Renal cortical epithelial cell (primary cell): ENCODE measurements around the gene ARL2. TPM values are rescaled to one million over a fixed set of nuclear protein-coding genes. Genes with fewer than 3 reads are reported as not detected.
A peak's percentile ranks its signal among the peaks of the same experiment; 100 is the strongest.
"Not testable (repeated sequence)": the region's sequence is repeated elsewhere in the genome, so short reads cannot be mapped to it uniquely, and the experiment has no call there.

Experiments
- DNase-seq: peaks from one replicate; pipeline ENCODE4 v3.0.0-alpha.2; 2011; ENCODE audit warnings: low read depth
- total RNA-seq: library from RNA; depleted of rRNA; stranded (reverse); fragments of >200 nt; gene quantifications from 2 replicates; pipeline ENCODE4 v1.2.3, GENCODE V29; 2014

The ARL2 gene
- total RNA-seq, 1 donor from 2014 or later: 107 TPM

DNA sequence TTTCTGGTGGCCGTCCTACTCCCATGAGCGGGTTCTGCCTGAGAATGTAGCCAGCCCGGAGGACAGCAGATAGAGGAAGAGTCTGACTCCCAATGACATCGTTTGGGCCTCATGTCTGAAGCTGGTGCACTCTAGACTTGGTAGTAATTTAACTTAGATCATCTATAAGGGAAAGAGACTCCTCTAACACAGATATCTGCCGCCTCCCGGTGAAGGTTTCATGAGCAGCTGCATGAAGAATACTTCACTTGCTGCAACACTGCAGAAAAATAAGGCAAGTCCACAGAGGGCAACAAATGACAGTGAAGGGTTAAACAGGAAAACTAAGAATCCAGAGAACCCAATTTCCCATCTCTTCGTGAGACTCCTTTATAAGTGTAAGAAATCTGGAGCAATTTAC is 5.9 kb upstream of the ARL2 start:
- DNase-seq: no peak

DNA sequence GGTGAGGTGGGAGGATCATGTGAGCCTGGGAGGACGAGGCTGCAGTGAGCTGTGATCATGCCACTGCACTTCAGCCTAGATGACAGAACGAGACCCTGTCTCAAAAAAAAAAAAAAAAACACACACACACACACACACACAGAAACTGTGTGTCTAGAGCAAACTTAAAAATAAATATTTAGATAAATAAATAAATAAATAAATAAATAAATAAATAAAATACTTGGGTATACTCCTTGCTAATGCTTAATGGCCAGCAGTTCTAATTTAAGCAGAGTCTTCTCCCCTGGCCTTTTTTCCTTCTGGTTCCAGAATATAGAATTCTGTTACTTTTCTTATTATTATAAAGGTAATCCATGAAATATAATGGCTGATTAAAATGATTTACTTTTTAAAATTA is 5.1 kb upstream of the ARL2 start:
- DNase-seq: no peak

DNA sequence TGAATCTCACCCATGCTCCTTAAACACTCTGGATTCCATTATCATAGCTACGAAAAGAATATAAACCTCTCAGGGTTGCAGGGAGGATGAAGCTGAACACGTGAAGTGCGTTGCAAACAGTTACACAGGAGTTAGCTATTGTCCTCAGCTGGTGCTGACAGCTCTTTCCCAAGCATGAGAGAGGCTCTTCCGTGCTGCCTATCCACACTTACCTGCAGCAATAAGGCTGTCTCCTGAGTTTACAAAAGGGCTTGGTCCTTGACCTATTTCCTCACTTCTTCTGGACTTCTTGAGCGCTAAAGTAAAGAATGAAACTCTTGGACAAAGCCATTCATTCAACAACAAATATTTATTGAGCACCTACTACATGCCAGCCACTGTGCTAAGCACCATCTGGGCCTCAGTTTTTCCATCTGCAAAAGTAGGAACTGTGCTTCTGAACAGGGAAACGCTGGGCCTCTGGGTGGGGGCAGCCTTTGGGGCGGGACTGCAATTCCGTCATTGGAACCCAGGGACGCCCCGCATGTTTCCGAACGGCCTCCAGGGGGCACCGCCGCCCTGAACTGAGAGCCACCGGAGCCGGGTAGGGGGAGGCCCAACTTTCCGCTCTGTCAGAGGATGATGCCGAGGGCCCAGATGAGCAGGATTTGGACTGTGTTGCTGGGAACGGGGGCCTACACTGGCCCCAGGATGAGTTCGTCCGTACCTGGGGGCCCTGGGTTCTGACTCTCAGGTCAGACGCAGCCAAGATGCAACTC is 651 bp upstream of the ARL2 start:
- peak; percentile 59 for DNase-seq

DNA sequence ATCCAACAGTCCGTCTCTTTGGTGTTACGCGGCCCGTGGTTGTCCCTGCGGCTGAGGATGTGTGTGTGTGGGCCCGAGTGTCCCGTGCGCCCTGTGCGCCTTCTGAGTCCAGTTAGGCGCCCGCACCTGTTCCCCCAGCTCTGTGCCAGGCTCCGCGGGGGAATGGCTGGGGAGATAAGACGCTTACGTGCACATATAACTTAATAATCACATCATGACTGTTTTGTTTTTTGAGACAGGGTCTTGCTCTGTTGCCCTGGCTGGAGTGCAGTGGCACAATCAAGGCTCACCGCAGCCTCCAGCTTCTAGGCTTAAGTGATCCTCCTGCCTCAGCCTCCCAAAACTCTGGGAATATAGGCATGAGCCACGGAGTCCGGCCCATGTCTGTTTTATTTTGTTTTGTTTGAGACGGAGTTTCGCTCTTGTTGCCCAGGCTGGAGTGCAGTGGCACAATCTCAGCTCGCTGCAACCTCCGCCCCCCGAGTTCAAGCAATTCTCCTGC is 817 bp downstream of the ARL2 start:
- no peak for DNase-seq

DNA sequence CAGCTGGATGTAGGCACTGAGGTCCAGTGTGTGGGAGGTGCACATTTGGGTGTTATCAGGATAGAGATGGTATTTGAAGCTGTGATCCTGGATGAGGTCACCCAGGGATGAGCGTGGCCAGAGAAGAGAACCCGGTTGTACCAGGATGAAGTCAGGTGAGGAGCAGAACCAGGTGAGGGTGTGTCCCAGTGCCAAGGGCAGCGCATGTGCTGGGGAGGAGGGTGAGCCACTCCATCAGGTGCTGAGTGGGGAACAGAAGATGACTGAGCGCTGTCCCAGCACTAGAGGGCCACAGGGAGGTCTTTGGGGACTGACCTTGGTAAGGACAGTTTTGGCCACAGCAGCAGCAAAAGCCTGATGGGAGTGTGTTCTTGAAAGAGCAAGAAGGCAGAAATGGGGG is 2.7 kb downstream of the ARL2 start:
- no peak for DNase-seq

DNA sequence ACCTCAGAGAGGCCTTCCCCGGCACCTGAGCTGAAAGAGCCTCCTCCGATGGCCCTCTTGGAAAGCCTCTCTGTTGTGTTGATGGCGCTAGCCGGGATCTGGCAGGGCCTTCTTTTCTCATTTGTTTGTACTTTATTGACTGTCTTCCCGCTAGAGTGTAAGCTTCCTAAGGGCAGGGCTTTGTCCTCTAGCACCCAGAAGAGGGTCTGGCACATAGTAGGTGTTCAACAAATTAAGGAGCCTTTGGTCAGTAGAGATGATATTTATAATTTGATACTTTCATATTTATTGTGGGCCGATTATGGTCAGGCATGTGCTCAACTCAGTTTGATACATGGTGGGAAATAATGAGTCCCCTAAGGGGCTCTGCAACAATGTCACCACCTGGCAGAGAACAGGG is 4.0 kb downstream of the ARL2 start:
- DNase-seq: no peak

DNA sequence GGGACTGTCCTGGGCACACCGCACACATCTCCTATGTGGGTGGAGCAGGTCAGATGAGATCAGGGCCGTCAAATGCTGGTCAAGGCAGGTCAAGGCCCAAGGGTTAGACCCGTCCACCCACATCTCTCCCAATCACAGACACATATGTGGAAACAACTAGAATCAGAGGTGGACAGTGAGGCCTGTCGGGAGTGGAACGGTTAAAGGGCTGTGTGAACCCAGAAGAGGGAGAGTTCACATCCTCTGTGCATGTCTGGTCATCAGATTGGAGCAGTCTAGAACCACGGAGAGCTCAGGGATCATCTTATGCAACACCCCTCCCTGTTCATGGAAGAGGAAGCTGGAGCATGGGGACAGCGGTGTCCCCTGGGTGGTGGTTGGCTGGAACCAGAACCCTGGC is 5.9 kb downstream of the ARL2 start:
- DNase-seq: no peak

DNA sequence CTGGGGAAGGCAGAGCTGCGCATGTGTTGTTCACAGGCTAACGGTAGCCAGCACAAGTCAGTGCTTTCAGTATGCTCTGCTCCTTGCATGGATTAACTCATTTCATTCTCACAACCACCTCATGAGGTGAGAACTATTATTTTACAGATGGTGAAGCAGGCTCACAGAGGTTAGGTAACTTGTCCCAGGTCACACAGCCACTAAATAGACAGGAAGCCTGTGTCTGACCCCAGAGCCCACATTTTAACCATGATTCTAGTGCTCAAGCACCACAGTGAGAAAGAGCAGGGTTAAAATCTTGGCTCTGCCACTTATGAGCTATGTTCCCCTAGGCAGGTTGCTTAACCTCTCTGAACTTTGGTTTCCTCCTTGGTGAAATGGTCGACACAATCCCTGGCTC is 7.0 kb downstream of the ARL2 start:
- DNase-seq: no peak

DNA sequence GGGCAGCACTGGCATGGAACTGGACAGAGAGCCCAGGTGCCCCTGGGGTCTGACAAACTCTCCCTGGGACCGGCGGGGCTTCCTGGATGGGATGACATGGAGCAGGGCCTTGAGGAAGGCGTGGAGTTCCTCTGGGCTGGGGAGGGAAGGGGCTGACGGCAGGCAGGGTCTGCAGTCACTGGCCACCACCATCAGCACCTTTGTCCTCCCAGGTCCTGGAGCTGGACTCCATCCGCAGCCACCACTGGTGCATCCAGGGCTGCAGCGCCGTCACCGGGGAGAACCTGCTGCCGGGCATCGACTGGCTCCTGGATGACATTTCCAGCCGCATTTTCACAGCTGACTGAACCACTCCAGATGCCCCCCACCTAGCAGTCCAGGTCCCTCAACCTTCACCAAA is 7.5 kb downstream of the ARL2 start:
- no peak for DNase-seq

DNA sequence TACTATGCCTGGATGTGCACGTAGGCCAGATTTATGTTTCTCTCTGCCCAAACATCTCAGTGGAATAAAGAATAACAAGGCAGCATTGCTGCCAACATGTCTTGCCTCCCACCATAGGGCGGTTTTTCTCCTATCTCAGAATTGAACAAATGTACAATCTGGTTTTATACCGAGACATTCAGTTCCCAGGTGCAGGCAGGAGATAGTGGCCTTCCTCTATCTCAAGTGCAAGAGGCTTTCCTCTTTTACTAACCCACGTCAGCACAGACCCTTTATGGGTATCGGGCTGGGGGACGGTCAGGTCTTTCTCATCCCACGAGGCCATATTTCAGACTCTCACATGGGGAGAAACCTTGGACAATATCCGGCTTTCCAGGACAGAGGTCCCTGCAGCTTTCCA is 9.5 kb downstream of the ARL2 start:
- DNase-seq: not testable (repeated sequence)

DNA sequence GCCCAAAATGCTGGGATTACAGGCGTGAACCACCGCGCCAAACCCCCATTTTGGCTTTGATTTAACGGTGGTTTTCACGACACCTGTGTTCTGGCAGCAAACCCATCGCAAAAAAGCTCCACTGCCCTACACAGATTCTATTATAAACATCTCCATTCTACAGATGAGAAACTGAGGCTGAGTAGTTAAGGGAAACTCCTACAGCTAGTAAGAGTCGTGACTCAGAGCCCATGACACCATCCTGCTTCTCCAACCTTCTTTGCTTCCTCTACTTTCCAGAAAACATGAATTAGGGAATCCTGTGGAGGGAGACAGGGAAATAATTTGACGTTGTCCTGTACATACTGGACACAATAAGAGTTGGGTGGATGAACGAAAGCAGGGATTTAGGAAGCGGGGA is 12.8 kb downstream of the ARL2 start:
- peak; percentile 34 for DNase-seq

DNA sequence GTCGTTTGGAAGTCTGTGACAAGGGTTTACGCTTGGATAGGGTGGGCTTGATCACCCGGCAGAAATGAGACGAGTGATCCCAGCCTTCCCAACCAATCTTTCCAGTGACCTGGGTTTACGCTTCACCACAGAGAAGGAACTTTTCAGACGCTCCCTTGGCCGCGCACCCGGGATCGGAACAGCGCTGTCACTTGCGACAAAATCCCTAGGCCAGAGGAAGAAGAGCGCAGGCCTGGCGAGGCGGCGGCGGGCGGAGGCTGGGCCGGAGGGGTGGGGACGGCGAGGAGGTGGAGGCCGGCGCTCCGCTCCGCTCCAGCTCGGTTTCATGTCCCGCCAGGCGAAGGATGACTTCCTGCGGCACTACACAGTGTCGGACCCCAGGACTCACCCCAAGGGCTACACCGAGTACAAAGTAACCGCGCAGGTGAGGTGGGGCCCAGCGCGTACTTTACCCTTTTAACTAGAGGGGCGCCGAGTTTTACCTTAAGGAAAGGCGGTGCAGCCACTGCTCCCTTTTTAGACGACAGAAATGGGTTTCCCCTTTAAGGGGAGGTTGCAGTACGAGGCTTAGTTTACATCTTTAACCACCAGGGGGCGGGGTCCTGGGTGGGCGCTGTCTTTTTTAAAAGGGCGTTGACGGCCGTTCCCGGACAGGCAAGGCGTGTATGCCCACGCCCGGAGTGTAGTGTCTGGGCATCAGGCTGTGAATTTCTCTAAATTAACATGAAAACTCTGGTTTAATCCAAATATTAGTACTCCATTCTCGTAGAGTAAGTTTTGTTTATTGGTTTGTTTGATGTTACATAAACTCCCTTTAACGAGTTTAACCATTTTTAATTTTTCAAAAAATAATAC is 13.5 kb downstream of the ARL2 start, which contains the start of gene SNX15:
SNX15 (plus strand) TSS at position 227 of the 855 bp plus-strand sequence; CDS start at position 326, 99 bp downstream.
- peak; percentile 89 for DNase-seq

DNA sequence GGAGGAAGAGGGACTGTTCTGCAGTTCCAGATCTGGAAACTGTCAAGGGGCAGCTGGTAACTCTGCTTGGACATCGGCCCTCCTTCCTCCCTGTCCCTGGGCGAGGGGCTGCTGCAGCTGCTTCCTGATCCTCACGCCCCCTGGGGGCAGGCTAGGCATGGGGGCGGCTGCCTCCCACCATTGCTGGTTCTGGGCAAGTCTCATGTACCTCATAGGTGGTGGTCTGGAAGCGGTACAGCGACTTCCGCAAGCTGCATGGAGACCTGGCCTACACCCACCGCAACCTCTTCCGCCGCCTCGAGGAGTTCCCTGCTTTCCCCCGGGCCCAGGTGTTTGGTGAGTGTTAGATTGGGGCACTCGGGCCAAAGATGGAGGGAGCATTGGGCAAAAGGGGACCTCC is 18.3 kb downstream of the ARL2 start:
- no peak for DNase-seq

DNA sequence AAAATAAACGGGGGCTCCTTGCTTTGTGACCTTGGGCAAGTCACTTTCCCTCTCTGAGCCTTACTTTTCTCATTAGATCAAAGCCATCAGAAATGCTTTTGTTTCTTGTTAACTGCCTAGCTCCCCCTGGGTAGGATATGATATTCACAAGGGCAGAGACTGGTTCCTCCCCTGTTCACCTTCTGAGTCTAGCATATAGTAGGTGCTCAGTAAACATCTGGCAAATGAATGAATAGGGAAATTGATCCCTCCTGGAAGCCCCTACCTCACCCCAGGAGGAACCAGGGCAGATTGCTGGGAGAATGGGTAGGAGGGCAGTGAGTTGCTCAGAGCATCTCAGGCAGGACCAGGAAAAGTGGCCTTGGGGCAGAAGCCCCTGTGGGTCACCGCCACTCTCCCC is 20.5 kb downstream of the ARL2 start:
- no peak for DNase-seq

DNA sequence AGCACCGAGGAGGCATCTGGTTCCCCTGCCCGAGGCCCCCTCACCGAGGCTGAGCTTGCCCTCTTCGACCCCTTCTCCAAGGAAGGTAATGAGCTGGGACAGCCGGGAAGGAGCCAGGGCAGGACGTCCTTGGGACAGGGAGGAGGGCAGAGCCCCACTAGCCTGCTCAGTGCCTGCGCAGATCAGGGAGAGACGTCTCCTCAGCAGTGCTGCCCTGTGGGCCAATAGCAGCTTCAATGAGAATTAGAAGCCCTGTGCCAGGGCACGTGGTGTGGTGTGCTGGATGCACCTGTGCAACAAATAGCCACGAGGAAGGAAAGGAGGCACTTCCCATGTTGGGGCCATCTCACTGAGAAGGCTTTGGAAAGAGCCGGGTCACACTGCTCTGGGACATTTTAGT is 21.6 kb downstream of the ARL2 start:
- DNase-seq: no peak

DNA sequence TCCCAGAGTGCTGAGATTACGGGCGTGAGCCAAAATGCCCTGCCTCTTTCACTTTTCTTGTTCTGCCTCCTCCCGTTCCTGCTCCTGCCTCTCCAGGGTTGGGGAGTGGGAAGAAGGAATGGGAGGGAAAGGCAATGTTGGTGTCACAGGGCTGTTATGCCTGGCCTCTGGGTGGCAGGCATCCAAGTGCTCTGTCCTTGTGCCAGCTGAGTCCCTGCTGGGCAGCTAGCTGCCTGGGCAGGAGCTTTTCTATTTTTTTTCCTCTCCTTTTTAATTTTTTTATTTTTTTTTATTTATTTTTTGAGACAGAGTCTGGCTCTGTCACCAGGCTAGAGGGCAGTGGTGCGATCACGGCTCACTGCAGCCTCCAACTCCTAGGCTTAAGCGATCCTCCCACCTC is 23.0 kb downstream of the ARL2 start:
- DNase-seq: no peak

DNA sequence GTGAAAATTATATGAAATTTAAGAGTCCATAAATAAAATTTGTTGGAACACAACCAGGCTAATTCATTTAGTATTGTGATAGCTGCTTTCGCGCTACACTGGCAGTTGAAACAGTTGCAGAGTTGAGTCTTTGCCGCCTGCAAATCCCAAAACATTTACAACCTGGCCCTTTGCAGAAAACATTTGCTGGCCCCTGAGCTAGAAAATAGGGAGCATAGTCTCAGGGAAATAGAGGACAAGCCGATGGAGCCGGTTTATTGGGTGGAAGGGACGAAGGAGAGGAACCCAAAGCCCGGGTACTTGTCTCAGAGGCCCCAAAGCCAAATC is 26.5 kb downstream of the ARL2 start:
- DNase-seq: no peak

DNA sequence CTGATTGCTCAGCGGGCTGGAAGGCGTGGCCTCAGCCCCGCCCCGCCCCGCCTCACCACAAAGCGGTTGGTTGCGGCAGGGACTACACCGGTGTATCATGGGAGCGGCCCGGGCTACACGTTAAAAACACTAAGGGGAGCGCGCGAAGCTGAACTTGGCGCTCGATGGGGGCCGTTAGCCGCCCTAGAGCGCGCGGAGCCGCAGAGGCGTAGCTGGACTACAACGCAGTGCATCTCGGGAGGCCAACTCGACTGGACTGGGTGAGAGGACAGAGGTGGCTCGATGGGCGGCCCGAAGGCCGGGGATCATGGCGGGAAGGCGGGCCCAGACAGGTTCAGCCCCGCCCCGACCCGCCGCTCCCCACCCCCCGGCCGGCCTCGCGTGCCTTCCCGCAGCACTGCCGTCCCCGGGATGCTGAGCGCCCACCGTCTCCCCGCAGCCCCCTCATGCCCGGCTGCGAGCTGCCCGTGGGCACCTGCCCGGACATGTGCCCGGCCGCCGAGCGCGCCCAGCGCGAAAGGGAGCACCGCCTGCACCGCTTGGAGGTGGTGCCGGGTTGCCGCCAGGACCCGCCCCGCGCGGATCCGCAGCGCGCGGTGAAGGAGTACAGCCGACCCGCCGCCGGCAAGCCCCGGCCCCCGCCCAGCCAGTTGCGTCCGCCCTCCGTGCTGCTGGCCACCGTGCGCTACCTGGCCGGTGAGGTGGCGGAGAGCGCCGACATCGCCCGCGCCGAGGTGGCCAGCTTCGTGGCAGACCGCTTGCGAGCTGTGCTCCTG is 27.1 kb downstream of the ARL2 start, which contains the start of gene SAC3D1:
SAC3D1 (plus strand) TSS at position 364 of the 776 bp plus-strand sequence; CDS start at position 447, 83 bp downstream.
- peak; percentile 86 for DNase-seq

DNA sequence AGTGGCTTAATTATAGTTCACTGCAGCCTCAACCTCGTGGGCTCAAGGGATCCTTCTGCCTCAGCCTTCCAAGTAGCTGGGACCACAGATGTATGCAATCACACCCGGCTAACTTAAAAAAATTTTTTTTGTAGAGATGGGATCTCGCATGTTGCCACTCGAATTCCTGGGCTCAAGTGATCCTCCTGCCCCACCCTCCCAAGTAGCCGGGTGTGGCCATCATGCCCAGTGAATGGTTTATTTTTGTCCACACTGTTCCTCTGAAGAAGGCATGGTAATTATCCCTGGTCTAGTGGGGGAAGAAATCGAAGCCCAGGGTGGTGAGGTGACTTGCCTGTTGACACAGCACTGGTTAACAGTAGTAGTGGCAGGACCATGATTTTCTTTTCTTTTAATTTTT is 28.9 kb downstream of the ARL2 start:
- DNase-seq: no peak

DNA sequence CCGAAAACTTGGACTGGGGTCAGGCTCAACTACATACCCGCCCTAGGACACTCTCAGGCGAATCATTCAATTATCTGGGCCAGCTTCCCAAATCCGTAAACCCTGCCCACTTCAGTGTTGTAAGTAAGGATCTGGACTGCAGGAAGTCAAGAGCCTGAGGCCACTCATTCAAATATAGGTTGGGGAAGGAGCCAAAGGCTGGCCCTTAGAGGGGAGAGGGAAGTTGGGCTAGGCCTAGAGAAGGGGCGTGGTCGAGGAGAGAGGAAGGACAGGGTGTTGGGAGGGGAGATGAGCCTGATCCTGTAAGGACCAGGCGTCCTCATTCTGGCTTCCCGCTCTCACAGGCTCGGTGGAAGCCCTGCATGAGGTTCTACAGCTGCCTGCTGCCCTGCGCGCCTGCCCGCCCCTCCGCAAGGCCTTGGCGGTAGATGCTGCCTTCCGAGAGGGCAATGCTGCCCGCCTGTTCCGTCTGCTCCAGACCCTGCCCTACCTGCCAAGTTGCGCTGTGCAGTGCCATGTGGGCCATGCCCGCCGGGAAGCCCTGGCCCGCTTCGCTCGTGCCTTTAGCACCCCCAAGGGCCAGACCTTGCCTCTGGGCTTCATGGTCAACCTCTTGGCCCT is 30.0 kb downstream of the ARL2 start:
- no peak for DNase-seq

DNA sequence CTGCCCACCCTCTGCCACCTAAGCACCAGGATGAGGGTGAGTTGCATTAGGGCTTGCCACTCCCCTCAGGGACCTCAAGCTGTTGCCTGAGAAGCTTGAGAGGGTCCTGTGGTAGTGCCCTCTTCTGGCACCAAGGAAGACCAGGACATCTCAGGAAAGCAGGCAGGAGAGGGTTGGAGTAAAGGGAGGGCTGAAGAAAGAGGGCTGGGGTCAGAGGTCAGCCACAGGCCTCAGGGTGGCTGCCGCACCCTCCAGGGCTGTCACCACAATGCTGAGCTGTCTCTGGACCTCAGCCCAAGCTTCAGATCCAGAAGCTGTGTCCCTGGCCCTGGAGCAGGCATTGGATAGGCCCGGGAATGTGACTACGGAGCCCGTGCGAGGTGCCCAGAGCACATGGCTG is 31.1 kb downstream of the ARL2 start:
- DNase-seq: no peak

DNA sequence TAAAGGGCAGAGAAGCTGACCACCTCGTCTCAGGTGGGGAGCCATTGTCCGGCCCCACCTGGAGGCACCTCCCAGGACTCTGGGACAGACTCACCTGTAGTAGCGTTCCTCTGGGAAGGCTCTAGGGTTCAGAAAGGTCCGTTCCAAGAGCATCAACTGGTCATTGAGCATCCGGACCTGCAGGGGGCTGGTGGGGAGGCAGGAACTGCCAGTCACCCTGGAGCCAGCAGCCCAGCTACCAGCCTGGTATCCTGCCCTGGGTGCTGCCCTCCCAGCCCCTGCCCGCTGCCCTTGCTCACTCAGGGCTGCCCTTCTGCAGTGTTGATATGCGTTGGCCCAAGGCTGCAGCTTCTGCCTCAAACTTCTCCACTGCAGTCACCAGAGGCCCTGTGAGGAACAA is 31.8 kb downstream of the ARL2 start:
- DNase-seq: no peak
